Renal cortex interstitium (tissue), 11 donors: ENCODE data around the gene RSPH4A. TPM values are rescaled to one million over a fixed set of nuclear protein-coding genes. Genes with fewer than 3 reads are reported as not detected.

Experiments
- DNase-seq, 11 donors: peaks; one replicate each; pipeline ENCODE4 v3.0.0-alpha.2; 2013; ENCODE audit warnings: low read depth in 9 of 11, low spot score in 4 of 11; ENCODE audit errors: extremely low read depth in 1 of 11
- polyA plus RNA-seq, 3 donors: library from polyadenylated mRNA; unstranded; fragments of 120-200 nt; gene quantifications; one replicate each; pipeline ENCODE4 v1.2.1, GENCODE V29; 2013; ENCODE audit not compliant: insufficient read length in 3 of 3

The RSPH4A gene
- polyA plus RNA-seq, 3 donors = 2.6 to 3.0 (median 2.7) TPM

GRCh38 chr6:116682334-116682712 is 66.0 kb downstream of the RSPH4A start:
- DNase-seq = no peak

Other genes starting within 250 kb of the RSPH4A start
- 10 to 100 TPM; 38.7 to 42.5 (median 42.1) TPM for gene DSE, start 245.5 kb upstream of the RSPH4A start, polyA plus RNA-seq
- gene CALHM6, start 155.1 kb upstream of the RSPH4A start, polyA plus RNA-seq = 1 to 10 TPM; 4.9 to 6.6 (median 5.7) TPM
- 1 to 10 TPM; 2.3 to 3.4 (median 2.4) TPM for gene CALHM5, start 104.8 kb upstream of the RSPH4A start, polyA plus RNA-seq
- gene TRAPPC3L, start 70.8 kb upstream of the RSPH4A start, polyA plus RNA-seq = under 1 TPM; 0.20 to 0.50 (median 0.30) TPM
- under 1 TPM; 0.58 to 0.88 (median 0.85) TPM for gene CALHM4, start 62.7 kb upstream of the RSPH4A start, polyA plus RNA-seq
- 10 to 100 TPM; 73.8 to 95.4 (median 73.9) TPM for gene RWDD1, start 45.0 kb upstream of the RSPH4A start, polyA plus RNA-seq
- 10 to 100 TPM; 12.7 to 14.9 (median 14.5) TPM for gene ZUP1, start 52.3 kb downstream of the RSPH4A start, polyA plus RNA-seq
- gene KPNA5, start 64.7 kb downstream of the RSPH4A start, polyA plus RNA-seq = 10 to 100 TPM; 16.1 to 20.6 (median 19.1) TPM
- gene FAM162B, start 149.2 kb downstream of the RSPH4A start, polyA plus RNA-seq = 1 to 10 TPM; 4.9 to 8.2 (median 6.1) TPM
- gene GPRC6A, start 212.6 kb downstream of the RSPH4A start, polyA plus RNA-seq = under 1 TPM; 0.11 to 0.38 (median 0.17) TPM